H9 (cell line): ENCODE results near the gene CGB5. TPM values are rescaled to one million over a fixed set of nuclear protein-coding genes. Genes with fewer than 3 reads are reported as not detected.

Experiments used
- DNase-seq: peaks from one replicate; pipeline ENCODE4 v3.0.0-alpha.2; 2017
- H2AFZ ChIP-seq: one replicate; pipeline ENCODE4 v1.6.1; 2013; ENCODE audit warnings: mild to moderate bottlenecking, low read length, control low read depth, moderate library complexity
- H2AK5ac ChIP-seq: 2 replicates; pipeline ENCODE4 v1.6.1; 2013; ENCODE audit warnings: low read length, control low read depth, mixed read lengths; ENCODE audit not compliant: insufficient read length
- H2BK120ac ChIP-seq: one replicate; pipeline ENCODE4 v1.6.1; 2013; ENCODE audit warnings: low read depth, mild to moderate bottlenecking, low read length, control low read depth, inconsistent platforms; ENCODE audit not compliant: poor library complexity, severe bottlenecking
- H2BK12ac ChIP-seq: 2 replicates; pipeline ENCODE4 v1.6.1; 2013; ENCODE audit warnings: low read length, control low read depth, mixed read lengths, low read depth; ENCODE audit not compliant: insufficient read length
- H2BK15ac ChIP-seq: 2 replicates; pipeline ENCODE4 v1.6.1; 2013; ENCODE audit warnings: low read depth, low read length, control low read depth
- H2BK20ac ChIP-seq: one replicate; pipeline ENCODE4 v1.6.1; 2013; ENCODE audit warnings: low read depth, mild to moderate bottlenecking, low read length, control low read depth, inconsistent platforms; ENCODE audit not compliant: poor library complexity, severe bottlenecking
- H2BK5ac ChIP-seq: 2 replicates; pipeline ENCODE4 v1.6.1; 2013; ENCODE audit warnings: low read length, control low read depth, mixed read lengths; ENCODE audit not compliant: insufficient read length
- H3K14ac ChIP-seq: 2 replicates; pipeline ENCODE4 v1.6.1; 2013; ENCODE audit warnings: low read length, control low read depth; ENCODE audit not compliant: insufficient read depth
- H3K18ac ChIP-seq: 2 replicates; pipeline ENCODE4 v1.6.1; 2013; ENCODE audit warnings: low read depth, mild to moderate bottlenecking, mixed read lengths, low read length, control low read depth; ENCODE audit not compliant: insufficient read length
- H3K23ac ChIP-seq: 2 replicates; pipeline ENCODE4 v1.6.1; 2013; ENCODE audit warnings: low read length, control low read depth, mixed read lengths, low read depth; ENCODE audit not compliant: insufficient read length
- H3K23me2 ChIP-seq: 2 replicates; pipeline ENCODE4 v1.6.1; 2013; ENCODE audit warnings: low read depth, mild to moderate bottlenecking, mixed read lengths, low read length, control low read depth; ENCODE audit not compliant: insufficient read length, poor library complexity, severe bottlenecking
- H3K27ac ChIP-seq: 2 replicates; pipeline ENCODE4 v1.5.1; 2013; ENCODE audit warnings: low read length, control low read depth, mixed read lengths, low read depth; ENCODE audit not compliant: insufficient read length
- H3K27me3 ChIP-seq: 2 replicates; pipeline ENCODE4 v1.6.1; 2013; ENCODE audit warnings: low read length, control low read depth, inconsistent platforms; ENCODE audit not compliant: insufficient read depth
- H3K4ac ChIP-seq: 2 replicates; pipeline ENCODE4 v1.6.1; 2013; ENCODE audit warnings: low read depth, mild to moderate bottlenecking, control low read depth, inconsistent platforms, low read length, moderate library complexity
- H3K4me1 ChIP-seq: 2 replicates; pipeline ENCODE4 v1.6.1; 2013; ENCODE audit warnings: low read length, control low read depth, inconsistent platforms; ENCODE audit not compliant: insufficient read depth
- H3K4me2 ChIP-seq: 2 replicates; pipeline ENCODE4 v1.6.1; 2013; ENCODE audit warnings: low read length, control low read depth, mixed read lengths; ENCODE audit not compliant: insufficient read length, insufficient read depth
- H3K56ac ChIP-seq: 2 replicates; pipeline ENCODE4 v1.6.1; 2013; ENCODE audit warnings: low read depth, mild to moderate bottlenecking, mixed read lengths, low read length, control low read depth; ENCODE audit not compliant: insufficient read length
- H3K79me1 ChIP-seq: 2 replicates; pipeline ENCODE4 v1.6.1; 2013; ENCODE audit warnings: low read depth, mild to moderate bottlenecking, moderate library complexity, low read length, control low read depth, inconsistent platforms; ENCODE audit not compliant: insufficient read depth, poor library complexity, severe bottlenecking
- H3K79me2 ChIP-seq: 2 replicates; pipeline ENCODE4 v1.6.1; 2013; ENCODE audit warnings: low read length, control low read depth, inconsistent platforms; ENCODE audit not compliant: insufficient read depth
- H3K9ac ChIP-seq: 2 replicates; pipeline ENCODE4 v1.6.1; 2013; ENCODE audit warnings: low read length, control low read depth, mixed read lengths; ENCODE audit not compliant: insufficient read length; ENCODE audit errors: extremely low read depth
- H3K9me3 ChIP-seq: one replicate; pipeline ENCODE4 v1.6.1; 2013; ENCODE audit warnings: low read depth, low read length, inconsistent platforms; ENCODE audit not compliant: control insufficient read depth
- H3T11ph ChIP-seq: one replicate; pipeline ENCODE4 v1.6.1; 2013; ENCODE audit warnings: mild to moderate bottlenecking, low read length, control low read depth, inconsistent platforms
- H4K20me1 ChIP-seq: one replicate; pipeline ENCODE4 v1.6.1; 2013; ENCODE audit not compliant: control insufficient read depth, insufficient read length, insufficient read depth
- H4K5ac ChIP-seq: 2 replicates; pipeline ENCODE4 v1.6.1; 2013; ENCODE audit warnings: low read depth, mild to moderate bottlenecking, mixed read lengths, low read length, control low read depth; ENCODE audit not compliant: insufficient read length
- H4K8ac ChIP-seq: replicated peaks from 2 replicates; pipeline ENCODE4 v1.6.1; 2013; ENCODE audit warnings: low read length, control low read depth, mixed read lengths, low read depth; ENCODE audit not compliant: insufficient read length
- H4K91ac ChIP-seq: 2 replicates; pipeline ENCODE4 v1.6.1; 2013; ENCODE audit warnings: low read depth, mild to moderate bottlenecking, moderate library complexity, mixed read lengths, low read length, control low read depth; ENCODE audit not compliant: insufficient read length
- H3K27ac Mint-ChIP-seq, 3 experiments: 2 replicates in 2 of 3; 3 replicates in 1 of 3; pipeline ENCODE4 v1.8.0; 2020 to 2021; ENCODE audit warnings: mixed read lengths in 3 of 3, mild to moderate bottlenecking in 1 of 3, moderate library complexity in 1 of 3
- H3K27me3 Mint-ChIP-seq: 2 replicates; pipeline ENCODE4 v1.8.0; 2021; ENCODE audit warnings: low read depth, mild to moderate bottlenecking, moderate library complexity, mixed read lengths
- H3K36me3 Mint-ChIP-seq, 3 experiments: 2 replicates in 2 of 3; 3 replicates in 1 of 3; pipeline ENCODE4 v1.8.0; 2020 to 2021; ENCODE audit warnings: low read depth in 3 of 3, mixed read lengths in 3 of 3; ENCODE audit not compliant: insufficient read depth in 1 of 3
- H3K4me1 Mint-ChIP-seq, 2 experiments: 2 replicates each; pipeline ENCODE4 v1.8.0; 2020; ENCODE audit warnings: mixed read lengths in 2 of 2
- H3K4me3 Mint-ChIP-seq, 2 experiments: 2 replicates in 1 of 2; 3 replicates in 1 of 2; pipeline ENCODE4 v1.8.0; 2020 to 2021; ENCODE audit warnings: mild to moderate bottlenecking in 2 of 2, mixed read lengths in 2 of 2, moderate library complexity in 1 of 2
- H3K9me3 Mint-ChIP-seq, 2 experiments: 2 replicates in 1 of 2; 3 replicates in 1 of 2; pipeline ENCODE4 v1.8.0; 2020; ENCODE audit warnings: mild to moderate bottlenecking in 2 of 2, mixed read lengths in 2 of 2, moderate library complexity in 1 of 2
- CTCF ChIP-seq: fragments of 200-600 bp; sonication (generic); conservative IDR thresholded peaks from 3 replicates; pipeline ENCODE4 v1.8.0; 2021; ENCODE audit warnings: antibody characterized with exemption, mild to moderate bottlenecking
- WGBS: extraction: QIAGEN DNeasy Blood & Tissue Kit; methylation state at CpG from one replicate; pipeline ENCODE4 v1.1.7; 2013; ENCODE audit warnings: missing lambda C conversion rate, low lambda C conversion rate, mixed read lengths; ENCODE audit not compliant: insufficient read length; ENCODE audit errors: extremely low coverage; 5-methylcytosine and 5-hydroxymethylcytosine counted together
- total RNA-seq: library from RNA; stranded (reverse); gene quantifications from 2 replicates; pipeline ENCODE4 v1.2.1, GENCODE V29; 2021

Gene CGB5
- total RNA-seq, 1 experiment from 2014 or later: not detected

GRCh38 chr19:49017041-49017665 lies 26.5 kb upstream of the CGB5 start, which contains the start of gene LHB:
Gene LHB (minus strand): TSS chr19:49017091. CDS start chr19:49017081, 10 bp downstream.
- Histone ChIP-seq H4K20me1 (no peaks in the 10 kb centered on the region), H3K4me2 (peak within 1 kb of the TSS; percentile 25), H2BK12ac (no peak within 1 kb of the TSS), H2AFZ (no peak within 1 kb of the TSS), H2BK5ac (no peak within 1 kb of the TSS), H3K4ac (no peak within 1 kb of the TSS), H2BK120ac (no peak within 1 kb of the TSS), H3K4me1 (peaks cover 4% of the 10 kb centered on the region; the same call in 1 of the 2 replicates), H3K9ac (no peak within 1 kb of the TSS), H3K79me1 (no peaks in the 10 kb centered on the region), H4K8ac (no peak within 1 kb of the TSS), H2BK15ac (no peak within 1 kb of the TSS), H3K56ac (no peak within 1 kb of the TSS), H3K18ac (no peak within 1 kb of the TSS), H3K79me2 (no peaks in the 10 kb centered on the region), H3K23me2 (peaks cover 8% of the 10 kb centered on the region), H4K91ac (no peak within 1 kb of the TSS), H2AK5ac (no peak within 1 kb of the TSS), H3T11ph (no peak within 1 kb of the TSS), H3K23ac (no peak within 1 kb of the TSS), H3K14ac (no peak within 1 kb of the TSS; the same call in 1 of the 2 replicates), H3K9me3 (no peaks in the 10 kb centered on the region), H3K27me3 (no peaks in the 10 kb centered on the region; the same call in 1 of the 2 replicates), H3K27ac (no peak within 1 kb of the TSS), H2BK20ac (no peak within 1 kb of the TSS), H4K5ac (no peak within 1 kb of the TSS)
- peak within 1 kb of the TSS; percentile 54 to 66; a peak in 4 of 5 replicates for H3K4me3 Mint-ChIP-seq
- peaks cover 12 to 41% (median 39%) of the 10 kb centered on the region in 3 experiments; a peak in 6 of 7 replicates for H3K36me3 Mint-ChIP-seq
- no CpG with 5 or more reads among the region's 17 CpGs for WGBS
- H3K27ac Mint-ChIP-seq: no peak within 1 kb of the TSS
- peaks cover 15 to 36% of the 10 kb centered on the region in 2 experiments for H3K4me1 Mint-ChIP-seq
- H3K9me3 Mint-ChIP-seq: peaks cover 0 to 1% of the 10 kb centered on the region in 2 experiments; a peak in 2 of 5 replicates
- H3K27me3 Mint-ChIP-seq: peaks cover 34% of the 10 kb centered on the region
- TF ChIP-seq CTCF: no peak
- peak; percentile 61 for DNase-seq
